ENCODE results near the gene CEACAM7.

DNA sequence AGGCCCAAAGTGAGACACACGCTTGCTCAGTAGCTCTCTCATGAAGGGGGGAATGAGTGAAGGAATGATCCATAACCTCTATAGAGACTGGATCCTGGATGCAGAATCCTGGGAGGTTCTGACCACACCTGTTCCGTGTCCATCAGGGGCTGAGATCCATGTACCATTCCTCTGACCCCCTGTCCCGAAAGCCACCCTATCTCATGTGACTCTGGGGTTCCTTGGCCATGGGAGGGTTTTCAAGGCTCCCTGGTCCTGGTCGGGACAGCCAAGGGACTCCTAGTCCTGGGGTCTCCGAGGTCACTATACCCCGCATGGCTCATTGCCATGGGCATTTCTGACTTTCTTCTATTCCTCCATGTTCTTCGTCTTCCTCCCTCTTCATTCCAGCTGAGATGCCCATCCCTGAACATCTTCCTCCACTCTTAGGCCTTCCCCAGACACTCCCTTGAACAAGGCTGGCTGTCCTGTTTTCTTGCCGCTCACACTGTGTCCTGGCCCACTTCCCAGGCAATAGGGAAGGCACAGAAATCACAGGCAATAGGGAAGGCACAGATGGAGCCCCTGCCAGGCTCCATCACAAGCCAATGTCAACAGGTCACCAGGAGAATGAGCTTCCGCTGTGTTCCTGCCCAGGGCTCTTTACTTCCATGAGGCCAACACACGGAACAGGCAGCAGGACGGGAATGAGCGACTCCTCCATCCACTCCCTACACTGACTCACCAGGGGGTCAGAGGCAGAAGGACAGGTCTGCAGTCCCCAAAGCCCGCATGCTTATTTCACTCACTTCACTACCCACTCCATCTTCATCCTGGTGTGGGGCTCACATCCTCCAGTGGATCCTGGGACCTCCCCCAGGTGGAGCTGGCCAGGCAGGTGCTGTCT, 23.5 kb upstream of the CEACAM7 start:
- TF ChIP-seq, protein P1, sequence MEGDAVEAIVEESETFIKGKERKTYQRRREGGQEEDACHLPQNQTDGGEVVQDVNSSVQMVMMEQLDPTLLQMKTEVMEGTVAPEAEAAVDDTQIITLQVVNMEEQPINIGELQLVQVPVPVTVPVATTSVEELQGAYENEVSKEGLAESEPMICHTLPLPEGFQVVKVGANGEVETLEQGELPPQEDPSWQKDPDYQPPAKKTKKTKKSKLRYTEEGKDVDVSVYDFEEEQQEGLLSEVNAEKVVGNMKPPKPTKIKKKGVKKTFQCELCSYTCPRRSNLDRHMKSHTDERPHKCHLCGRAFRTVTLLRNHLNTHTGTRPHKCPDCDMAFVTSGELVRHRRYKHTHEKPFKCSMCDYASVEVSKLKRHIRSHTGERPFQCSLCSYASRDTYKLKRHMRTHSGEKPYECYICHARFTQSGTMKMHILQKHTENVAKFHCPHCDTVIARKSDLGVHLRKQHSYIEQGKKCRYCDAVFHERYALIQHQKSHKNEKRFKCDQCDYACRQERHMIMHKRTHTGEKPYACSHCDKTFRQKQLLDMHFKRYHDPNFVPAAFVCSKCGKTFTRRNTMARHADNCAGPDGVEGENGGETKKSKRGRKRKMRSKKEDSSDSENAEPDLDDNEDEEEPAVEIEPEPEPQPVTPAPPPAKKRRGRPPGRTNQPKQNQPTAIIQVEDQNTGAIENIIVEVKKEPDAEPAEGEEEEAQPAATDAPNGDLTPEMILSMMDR (IDR thresholded peaks at IDR 0.05), result no peak
- no peak for TF ChIP-seq POLR2A (IDR thresholded peaks at IDR 0.05)
